Coronary artery (tissue), 2 donors: ENCODE measurements around the gene SMARCC2.

Source experiments
- DNase-seq: peaks from one replicate; pipeline ENCODE4 v3.0.0-alpha.2; 2017; ENCODE audit warnings: low spot score
- H3K27ac ChIP-seq, 2 donors: fragments of 200-600 bp; sonication (generic); one replicate each; pipeline ENCODE4 v1.5.1; 2016 to 2019
- H3K4me3 ChIP-seq: fragments of 200-600 bp; sonication (generic); 2 replicates; pipeline ENCODE4 v1.5.1; 2016; ENCODE audit warnings: mild to moderate bottlenecking, moderate library complexity
- TF ChIP-seq, protein P1 (sequence below): fragments of 200-600 bp; sonication (generic); IDR thresholded peaks from one replicate; pipeline ENCODE4 v1.5.1; 2019; ENCODE audit warnings: antibody characterized with exemption

The SMARCC2 gene

DNA sequence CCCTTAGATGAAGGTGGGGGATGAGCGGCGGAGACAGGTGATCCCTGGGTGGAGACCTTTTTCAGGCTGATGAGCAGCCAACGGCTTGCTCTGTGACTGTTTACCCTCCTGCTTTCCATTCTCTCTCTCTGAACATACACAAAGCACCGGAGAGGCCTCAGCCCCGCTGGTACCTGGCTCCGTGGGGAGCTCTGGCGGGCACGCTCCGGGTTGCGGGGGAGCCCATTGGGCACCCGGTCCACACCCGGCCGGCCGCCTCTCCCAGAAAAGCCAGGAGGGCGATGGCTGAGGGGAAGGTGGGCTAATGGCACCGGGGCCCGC is 545 bp downstream of the SMARCC2 start:
- TF ChIP-seq, protein P1, sequence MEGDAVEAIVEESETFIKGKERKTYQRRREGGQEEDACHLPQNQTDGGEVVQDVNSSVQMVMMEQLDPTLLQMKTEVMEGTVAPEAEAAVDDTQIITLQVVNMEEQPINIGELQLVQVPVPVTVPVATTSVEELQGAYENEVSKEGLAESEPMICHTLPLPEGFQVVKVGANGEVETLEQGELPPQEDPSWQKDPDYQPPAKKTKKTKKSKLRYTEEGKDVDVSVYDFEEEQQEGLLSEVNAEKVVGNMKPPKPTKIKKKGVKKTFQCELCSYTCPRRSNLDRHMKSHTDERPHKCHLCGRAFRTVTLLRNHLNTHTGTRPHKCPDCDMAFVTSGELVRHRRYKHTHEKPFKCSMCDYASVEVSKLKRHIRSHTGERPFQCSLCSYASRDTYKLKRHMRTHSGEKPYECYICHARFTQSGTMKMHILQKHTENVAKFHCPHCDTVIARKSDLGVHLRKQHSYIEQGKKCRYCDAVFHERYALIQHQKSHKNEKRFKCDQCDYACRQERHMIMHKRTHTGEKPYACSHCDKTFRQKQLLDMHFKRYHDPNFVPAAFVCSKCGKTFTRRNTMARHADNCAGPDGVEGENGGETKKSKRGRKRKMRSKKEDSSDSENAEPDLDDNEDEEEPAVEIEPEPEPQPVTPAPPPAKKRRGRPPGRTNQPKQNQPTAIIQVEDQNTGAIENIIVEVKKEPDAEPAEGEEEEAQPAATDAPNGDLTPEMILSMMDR = no peak
- DNase-seq = no peak
- Histone ChIP-seq H3K27ac (peak overlapping the region; percentile 82 to 95), H3K4me3 (peak overlapping the region; percentile 86)

DNA sequence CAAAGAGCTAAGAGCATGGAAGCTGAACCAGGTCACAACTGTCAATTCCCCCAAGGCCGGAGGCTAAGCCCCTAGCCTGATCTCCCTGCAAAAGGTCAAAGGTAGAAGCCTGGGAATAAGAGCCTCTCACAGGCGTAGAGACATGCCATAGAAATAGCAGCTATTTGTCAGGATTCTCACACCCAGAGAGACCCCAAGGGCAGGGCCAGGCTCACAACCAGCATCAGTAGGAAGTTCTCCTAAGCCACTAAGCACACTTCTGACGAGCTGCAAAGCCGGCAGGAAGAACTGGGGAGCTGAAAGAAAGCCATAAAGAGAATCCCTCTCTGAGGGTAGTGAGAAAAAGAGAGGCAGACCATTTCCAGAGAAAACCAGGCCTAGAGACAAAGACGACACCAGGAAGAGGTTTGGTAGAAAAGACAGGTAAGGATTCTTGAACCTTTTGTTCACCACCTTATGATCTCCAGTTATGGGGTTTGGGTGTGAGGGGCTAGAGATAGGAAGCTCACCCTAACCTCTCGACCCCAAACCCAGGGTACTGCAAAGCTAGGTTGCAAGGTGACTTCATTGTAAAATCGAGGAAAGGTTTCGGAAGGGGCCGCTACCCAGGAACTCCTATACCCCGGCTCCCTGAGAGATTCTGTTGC is 1.0 kb downstream of the SMARCC2 start:
- TF ChIP-seq, protein P1 = no peak
- Histone ChIP-seq H3K27ac (peak overlapping the region; percentile 82 to 95), H3K4me3 (peak overlapping the region; percentile 86)
- no peak for DNase-seq

DNA sequence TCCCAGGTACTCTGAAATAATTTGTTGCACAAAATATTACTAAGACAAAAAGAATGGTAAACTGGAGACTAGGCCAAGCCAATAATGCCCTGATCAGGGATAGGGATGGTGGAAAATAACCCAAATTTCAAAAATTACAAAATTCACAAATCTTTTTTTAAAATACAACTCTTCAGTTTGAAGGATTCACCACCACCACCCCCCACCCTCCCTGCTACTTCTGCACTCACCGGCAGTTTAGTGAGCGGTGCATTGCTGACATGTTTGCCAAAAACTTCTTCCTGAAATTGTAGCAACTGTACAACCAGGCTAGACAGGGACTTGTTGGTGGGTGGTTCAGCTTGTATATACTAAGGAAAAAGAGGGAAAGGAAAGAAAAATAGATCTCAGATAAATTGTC is 2.3 kb downstream of the SMARCC2 start:
- H3K4me3 ChIP-seq = no peak overlapping the region
- TF ChIP-seq, protein P1 = no peak
- DNase-seq = no peak
- no peak overlapping the region for H3K27ac ChIP-seq

DNA sequence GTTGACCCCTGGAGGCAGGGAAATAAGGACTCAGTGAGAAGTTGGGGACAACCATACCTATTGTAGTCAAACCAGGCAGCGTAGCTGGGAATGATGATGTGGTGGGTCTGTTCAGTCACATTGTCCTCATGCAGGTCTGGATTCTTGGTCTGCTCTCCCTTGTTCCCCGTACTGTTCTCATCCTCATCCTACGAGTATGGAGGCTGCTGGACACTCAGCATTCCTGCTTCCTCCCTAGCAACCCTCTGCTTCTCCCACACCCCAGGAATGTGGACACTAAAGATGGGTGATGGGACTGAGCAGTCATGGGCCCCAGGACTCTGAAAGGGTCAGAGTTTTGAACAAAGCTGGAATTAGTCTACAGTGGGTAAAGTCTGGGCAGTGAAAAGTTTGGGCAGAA is 10.9 kb downstream of the SMARCC2 start:
- no peak for DNase-seq
- Histone ChIP-seq H3K27ac (no peak overlapping the region), H3K4me3 (no peak overlapping the region)
- TF ChIP-seq, protein P1 = no peak

GRCh38 chr12:56172839-56173238 is 16.4 kb downstream of the SMARCC2 start:
- TF ChIP-seq, protein P1 = no peak
- no peak for DNase-seq
- Histone ChIP-seq H3K27ac (no peak overlapping the region), H3K4me3 (no peak overlapping the region)

GRCh38 chr12:56169229-56169759 is 20.0 kb downstream of the SMARCC2 start:
- H3K27ac ChIP-seq = no peak overlapping the region
- TF ChIP-seq, protein P1 = no peak
- no peak for DNase-seq
- no peak overlapping the region for H3K4me3 ChIP-seq

DNA sequence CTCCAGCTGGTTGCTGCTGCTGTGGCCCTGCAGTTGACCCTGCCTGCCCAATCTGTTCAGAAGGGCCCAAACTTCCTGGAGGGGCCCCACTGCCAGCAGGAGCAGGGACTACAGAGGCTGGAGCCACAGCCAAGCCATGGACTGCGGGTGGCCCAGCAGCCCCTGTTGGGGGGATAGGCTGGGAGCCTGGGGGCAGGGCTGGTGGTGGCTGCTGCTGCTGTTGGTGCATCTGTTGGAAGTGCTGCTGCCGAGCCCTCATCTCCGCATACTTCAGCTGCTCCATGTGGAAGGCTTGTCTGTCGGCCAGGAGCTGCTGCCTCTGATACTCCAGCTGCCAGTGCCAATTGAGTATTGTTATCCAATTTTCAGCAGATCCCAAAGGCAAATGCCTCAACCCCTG is 23.9 kb downstream of the SMARCC2 start:
- H3K27ac ChIP-seq = peak overlapping the region in 1 of 2 donors; percentile 29
- DNase-seq = no peak
- TF ChIP-seq, protein P1 = no peak

More for the DNA sequence above, 23.9 kb downstream of the SMARCC2 start:
- no peak overlapping the region for H3K4me3 ChIP-seq
